ENCODE results near the gene DHX16.
A peak's percentile ranks its signal among the peaks of the same experiment; 100 is the strongest.

GRCh38 chr6:30686908-30687658 is 14.3 kb upstream of the DHX16 start:
- TF ChIP-seq POLR2A (IDR thresholded peaks at IDR 0.05) = no peak
- TF ChIP-seq CTCF (IDR thresholded peaks at IDR 0.05) = no peak
- peak; percentile 54 for TF ChIP-seq EP300 (IDR thresholded peaks at IDR 0.05)

All from stomach (tissue), 4 donors.